ENCODE data around the gene SPINK5.

DNA sequence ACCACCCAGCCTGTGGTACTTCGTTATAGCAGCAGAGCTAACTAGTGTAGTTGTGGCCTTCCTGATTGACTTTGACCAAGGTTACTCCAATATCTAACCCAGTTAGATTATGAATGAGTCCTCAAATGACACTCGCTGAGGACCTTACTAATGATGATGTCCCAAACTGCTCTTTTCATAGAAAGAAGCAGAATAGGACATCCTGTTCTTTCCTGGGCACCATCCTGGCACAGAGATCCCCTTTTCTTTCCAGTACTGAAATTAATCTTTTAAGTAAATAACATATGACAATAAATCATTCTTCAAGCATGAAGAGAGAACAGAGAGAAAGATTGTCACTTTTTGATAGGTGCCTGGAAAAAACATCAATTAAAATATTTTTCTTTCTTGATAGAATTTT is 77.9 kb downstream of the SPINK5 start:
- TF ChIP-seq POLR2AphosphoS5 (IDR thresholded peaks at IDR 0.05; ENCODE audit: low read depth, low read length) = no peak
- no peak for TF ChIP-seq POLR2A (IDR thresholded peaks at IDR 0.05; ENCODE audit: low read depth, low read length)

Data from GM12892 (cell line).